Left lung (tissue), 10 donors: Measurements from ENCODE around the gene FXYD1. TPM values are rescaled to one million over a fixed set of nuclear protein-coding genes. Genes with fewer than 3 reads are reported as not detected.

Experiments used
- ATAC-seq: fragments of 200-7000 bp; cut with Tn5 transposase; one replicate; pipeline ENCODE4 v1.9.1; 2020; ENCODE audit warnings: moderate library complexity
- DNase-seq, 4 donors: peaks; one replicate each; pipeline ENCODE4 v3.0.0-alpha.2; 2013 to 2020
- H3K27ac ChIP-seq, 2 donors: fragments of 200-600 bp; sonication (generic) in 1 of 2; one replicate each; pipeline versions ENCODE4 v1.5.0 to v1.8.0; 2020 to 2021
- H3K27me3 ChIP-seq, 2 donors: fragments of 200-600 bp; sonication (generic) in 1 of 2; one replicate each; pipeline versions ENCODE4 v1.5.0 to v1.8.0; 2020 to 2021
- H3K36me3 ChIP-seq, 2 donors: fragments of 200-600 bp; sonication (generic) in 1 of 2; one replicate each; pipeline versions ENCODE4 v1.5.0 to v1.8.0; 2020 to 2021
- H3K4me1 ChIP-seq, 2 donors: fragments of 200-600 bp; one replicate each; pipeline ENCODE4 v1.8.0; 2021
- H3K4me3 ChIP-seq, 2 donors: fragments of 200-600 bp; sonication (generic) in 1 of 2; one replicate each; pipeline versions ENCODE4 v1.5.0 to v1.8.0; 2020 to 2021; ENCODE audit warnings: mild to moderate bottlenecking in 1 of 2
- H3K9me3 ChIP-seq, 2 donors: fragments of 200-600 bp; sonication (generic) in 1 of 2; one replicate each; pipeline versions ENCODE4 v1.5.0 to v1.8.0; 2020 to 2021
- CTCF ChIP-seq, 2 donors: fragments of 200-600 bp; sonication (generic) in 1 of 2; IDR thresholded peaks; one replicate each; pipeline versions ENCODE4 v1.5.0 to v1.8.0; 2021; ENCODE audit warnings: antibody characterized with exemption in 2 of 2
- intact Hi-C, 2 donors: fragments of 100-400 bp; cut with DNase I; formaldehyde crosslinking; loops; one replicate each; pipeline versions ENCODE4 v1.11.2 to v1.14.2; 2022
- polyA plus RNA-seq, 6 donors: library from polyadenylated mRNA; unstranded; fragments of 120-200 nt; gene quantifications; one replicate each; pipeline ENCODE4 v1.2.1, GENCODE V29; 2013; ENCODE audit not compliant: insufficient read length in 6 of 6
- total RNA-seq, 2 donors: library from RNA; stranded (reverse); fragmentation: NEBNext Ultra II Directional; extraction: Animal tissue kit (Norgen Biotek cat#: 25700); gene quantifications; one replicate each; pipeline ENCODE4 v1.2.1, GENCODE V29; 2021
- donor health status: DM: no; HTN: yes; CAD: no.
- donor health status: DM: no; HTN: no; CAD: no.

FXYD1 gene
- total and polyA plus RNA-seq, 8 donors = 20.1 to 67.0 (median 53.1) TPM

GRCh38 chr19:35093430-35093829 is 45.2 kb upstream of the FXYD1 start:
- Histone ChIP-seq H3K27me3 (peaks cover 0 to 19% of the 10 kb centered on the region in 2 donors), H3K27ac (no peak overlapping the region), H3K4me1 (peaks cover 0 to 4% of the 10 kb centered on the region in 2 donors), H3K9me3 (no peaks in the 10 kb centered on the region), H3K36me3 (no peaks in the 10 kb centered on the region), H3K4me3 (no peak overlapping the region)
- ATAC-seq = no peak
- intact Hi-C loops = no loop called here
- TF ChIP-seq CTCF (IDR thresholded peaks at IDR 0.05) = no peak
- no peak for DNase-seq

GRCh38 chr19:35093941-35094647 is 44.5 kb upstream of the FXYD1 start:
- Histone ChIP-seq H3K9me3 (no peaks in the 10 kb centered on the region), H3K4me1 (peaks cover 0 to 4% of the 10 kb centered on the region in 2 donors), H3K27ac (no peak overlapping the region), H3K36me3 (no peaks in the 10 kb centered on the region), H3K27me3 (peaks cover 0 to 19% of the 10 kb centered on the region in 2 donors), H3K4me3 (no peak overlapping the region)
- no peak for ATAC-seq
- DNase-seq = peak in 1 of 4 donors; percentile 72
- intact Hi-C loops = no loop called here
- no peak for TF ChIP-seq CTCF (IDR thresholded peaks at IDR 0.05)

- no peak for ATAC-seq
- H3K4me3 ChIP-seq = no peak overlapping the region
- peaks cover 0 to 19% of the 10 kb centered on the region in 2 donors for H3K27me3 ChIP-seq
- TF ChIP-seq CTCF (IDR thresholded peaks at IDR 0.05) = no peak
- H3K36me3 ChIP-seq = no peaks in the 10 kb centered on the region
- no peaks in the 10 kb centered on the region for H3K9me3 ChIP-seq
- peaks cover 0 to 4% of the 10 kb centered on the region in 2 donors for H3K4me1 ChIP-seq
- intact Hi-C loops = no loop called here
- no peak for DNase-seq
- no peak overlapping the region for H3K27ac ChIP-seq
Observed at GRCh38 chr19:35094656-35095055, 44.0 kb upstream of the FXYD1 start.

GRCh38 chr19:35095667-35096368 is 42.8 kb upstream of the FXYD1 start:
- Histone ChIP-seq H3K36me3 (no peaks in the 10 kb centered on the region), H3K4me3 (no peak overlapping the region), H3K4me1 (peaks cover 0 to 2% of the 10 kb centered on the region in 2 donors), H3K9me3 (no peaks in the 10 kb centered on the region), H3K27ac (no peak overlapping the region), H3K27me3 (peaks cover 0 to 7% of the 10 kb centered on the region in 2 donors)
- no peak for ATAC-seq
- intact Hi-C loops = no loop called here
- TF ChIP-seq CTCF (IDR thresholded peaks at IDR 0.05) = no peak
- DNase-seq = no peak

- H3K36me3 ChIP-seq = no peaks in the 10 kb centered on the region
- no peak overlapping the region for H3K27ac ChIP-seq
- no peaks in the 10 kb centered on the region for H3K27me3 ChIP-seq
- TF ChIP-seq CTCF (IDR thresholded peaks at IDR 0.05) = no peak
- no peaks in the 10 kb centered on the region for H3K4me1 ChIP-seq
- DNase-seq (no peak), ATAC-seq (peak; percentile 21)
- intact Hi-C loops = no loop called here
- H3K9me3 ChIP-seq = no peaks in the 10 kb centered on the region
- no peak overlapping the region for H3K4me3 ChIP-seq
Observed at GRCh38 chr19:35098413-35099049, 40.1 kb upstream of the FXYD1 start.
